CD14-positive monocyte (primary cell): ENCODE data around the gene PLS1. TPM values are rescaled to one million over a fixed set of nuclear protein-coding genes. Genes with fewer than 3 reads are reported as not detected.

ENCODE experiments used
- DNase-seq, 3 donors: peaks; one replicate each; pipeline ENCODE4 v3.0.0-alpha.2; 2011 to 2022
- H2AFZ ChIP-seq: 2 replicates; pipeline ENCODE4 v1.6.0; 2012; ENCODE audit warnings: mild to moderate bottlenecking, low read depth, low read length, inconsistent platforms; ENCODE audit not compliant: insufficient read depth, poor library complexity, severe bottlenecking
- H3K27ac ChIP-seq, 2 donors: 1 replicate in 1 of 2; 2 replicates in 1 of 2; pipeline ENCODE4 v1.5.1; 2012 to 2013; ENCODE audit warnings: low read length in 2 of 2, control low read depth in 1 of 2, inconsistent platforms in 1 of 2, low read depth in 1 of 2, mild to moderate bottlenecking in 1 of 2
- H3K27me3 ChIP-seq, 2 donors: one replicate each; pipeline versions ENCODE4 v1.6.0 to v1.6.1; 2011 to 2013; ENCODE audit warnings: low read length in 2 of 2; ENCODE audit not compliant: control insufficient read depth in 2 of 2, insufficient read depth in 2 of 2
- H3K36me3 ChIP-seq, 2 donors: replicated peaks in 1 of 2; 1 replicate in 1 of 2; 2 replicates in 1 of 2; pipeline versions ENCODE4 v1.5.1 to v1.6.1; 2012 to 2013; ENCODE audit warnings: low read length in 2 of 2, control low read depth in 1 of 2, inconsistent platforms in 1 of 2, mild to moderate bottlenecking in 1 of 2; ENCODE audit not compliant: insufficient read depth in 2 of 2, control insufficient read depth in 1 of 2
- H3K4me1 ChIP-seq, 2 donors: 1 replicate in 1 of 2; 2 replicates in 1 of 2; pipeline versions ENCODE4 v1.5.1 to v1.6.1; 2012 to 2013; ENCODE audit warnings: low read length in 2 of 2, control low read depth in 1 of 2, inconsistent platforms in 1 of 2, mild to moderate bottlenecking in 1 of 2, moderate library complexity in 1 of 2; ENCODE audit not compliant: insufficient read depth in 2 of 2, control insufficient read depth in 1 of 2
- H3K4me2 ChIP-seq: replicated peaks from 2 replicates; pipeline ENCODE3; 2012; ENCODE audit warnings: low read length, moderate library complexity, mild to moderate bottlenecking; ENCODE audit not compliant: poor library complexity, severe bottlenecking; ENCODE audit errors: extremely low read depth
- H3K4me3 ChIP-seq, 3 experiments: fragments of 200-600 bp in 1 of 3; sonication (generic) in 1 of 3; replicated peaks in 1 of 3; 1 replicate in 2 of 3; 2 replicates in 1 of 3; pipeline ENCODE4 v1.5.1; 2011 to 2013; ENCODE audit warnings: low read length in 3 of 3, mild to moderate bottlenecking in 3 of 3, control low read depth in 2 of 3, low read depth in 2 of 3, inconsistent platforms in 1 of 3, moderate library complexity in 1 of 3
- H3K79me2 ChIP-seq: 2 replicates; pipeline ENCODE4 v1.6.0; 2012; ENCODE audit warnings: mild to moderate bottlenecking, control low read depth, inconsistent platforms, low read length, moderate library complexity; ENCODE audit not compliant: insufficient read depth
- H3K9ac ChIP-seq: 2 replicates; pipeline ENCODE4 v1.6.0; 2017; ENCODE audit warnings: low read length, mild to moderate bottlenecking; ENCODE audit not compliant: insufficient read depth, poor library complexity, severe bottlenecking
- H3K9me3 ChIP-seq, 2 donors: replicated peaks in 1 of 2; 1 replicate in 1 of 2; 2 replicates in 1 of 2; pipeline versions ENCODE4 v1.5.1 to v1.6.1; 2012 to 2013; ENCODE audit warnings: low read length in 2 of 2, control low read depth in 1 of 2; ENCODE audit not compliant: control insufficient read depth in 1 of 2, insufficient read depth in 1 of 2
- H4K20me1 ChIP-seq: 2 replicates; pipeline ENCODE4 v1.6.0; 2012; ENCODE audit warnings: mild to moderate bottlenecking, low read length, control low read depth, moderate library complexity; ENCODE audit not compliant: insufficient read depth
- H3K27ac Mint-ChIP-seq, 7 donors: one replicate each; pipeline ENCODE4 v1.8.0; 2020; ENCODE audit warnings: mild to moderate bottlenecking in 7 of 7, mixed read lengths in 7 of 7, moderate library complexity in 6 of 7, inconsistent platforms in 2 of 7
- H3K27me3 Mint-ChIP-seq, 3 donors: one replicate each; pipeline ENCODE4 v1.8.0; 2021 to 2022; ENCODE audit warnings: low read depth in 3 of 3, mild to moderate bottlenecking in 3 of 3, mixed read lengths in 3 of 3, moderate library complexity in 3 of 3, inconsistent platforms in 1 of 3
- H3K36me3 Mint-ChIP-seq, 2 donors: one replicate each; pipeline ENCODE4 v1.8.0; 2020; ENCODE audit warnings: mixed read lengths in 2 of 2, inconsistent platforms in 1 of 2, mild to moderate bottlenecking in 1 of 2
- H3K4me1 Mint-ChIP-seq: one replicate; pipeline ENCODE4 v1.8.0; 2020; ENCODE audit warnings: mild to moderate bottlenecking, mixed read lengths
- H3K4me3 Mint-ChIP-seq, 2 donors: one replicate each; pipeline ENCODE4 v1.8.0; 2020; ENCODE audit warnings: mild to moderate bottlenecking in 2 of 2, mixed read lengths in 2 of 2, moderate library complexity in 1 of 2
- H3K9me3 Mint-ChIP-seq, 7 donors: one replicate each; pipeline ENCODE4 v1.8.0; 2020 to 2022; ENCODE audit warnings: mixed read lengths in 7 of 7, mild to moderate bottlenecking in 6 of 7, moderate library complexity in 6 of 7, inconsistent platforms in 2 of 7
- WGBS: methylation state at CpG from one replicate; pipeline ENCODE4 v1.1.5; 2013; ENCODE audit warnings: missing lambda C conversion rate; ENCODE audit not compliant: insufficient coverage; 5-methylcytosine and 5-hydroxymethylcytosine counted together
- intact Hi-C, 2 donors: fragments of 100-400 bp; cut with micrococcal nuclease; formaldehyde crosslinking; loops; one replicate each; pipeline versions ENCODE4 v1.15.0 to v1.15.1; 2023
- polyA plus RNA-seq, 3 donors: library from polyadenylated mRNA; depleted of rRNA in 1 of 3; unstranded in 2 of 3; stranded (reverse) in 1 of 3; fragments of 300-500 nt in 2 of 3; fragments of >200 nt in 1 of 3; fragmentation: Illumina TruSeq in 2 of 3; gene quantifications; 1 replicate in 2 of 3; 2 replicates in 1 of 3; pipeline ENCODE4 v1.2.3, GENCODE V29; 2012 to 2021
- TF ChIP-seq, protein P1 (sequence below): fragments of 200-600 bp; IDR thresholded peaks from one replicate; pipeline ENCODE4 v1.8.0; 2022; ENCODE audit warnings: antibody characterized with exemption, mild to moderate bottlenecking

The PLS1 gene
- polyA plus RNA-seq, 3 donors: 0.09 to 0.17 TPM; not detected in 1

DNA sequence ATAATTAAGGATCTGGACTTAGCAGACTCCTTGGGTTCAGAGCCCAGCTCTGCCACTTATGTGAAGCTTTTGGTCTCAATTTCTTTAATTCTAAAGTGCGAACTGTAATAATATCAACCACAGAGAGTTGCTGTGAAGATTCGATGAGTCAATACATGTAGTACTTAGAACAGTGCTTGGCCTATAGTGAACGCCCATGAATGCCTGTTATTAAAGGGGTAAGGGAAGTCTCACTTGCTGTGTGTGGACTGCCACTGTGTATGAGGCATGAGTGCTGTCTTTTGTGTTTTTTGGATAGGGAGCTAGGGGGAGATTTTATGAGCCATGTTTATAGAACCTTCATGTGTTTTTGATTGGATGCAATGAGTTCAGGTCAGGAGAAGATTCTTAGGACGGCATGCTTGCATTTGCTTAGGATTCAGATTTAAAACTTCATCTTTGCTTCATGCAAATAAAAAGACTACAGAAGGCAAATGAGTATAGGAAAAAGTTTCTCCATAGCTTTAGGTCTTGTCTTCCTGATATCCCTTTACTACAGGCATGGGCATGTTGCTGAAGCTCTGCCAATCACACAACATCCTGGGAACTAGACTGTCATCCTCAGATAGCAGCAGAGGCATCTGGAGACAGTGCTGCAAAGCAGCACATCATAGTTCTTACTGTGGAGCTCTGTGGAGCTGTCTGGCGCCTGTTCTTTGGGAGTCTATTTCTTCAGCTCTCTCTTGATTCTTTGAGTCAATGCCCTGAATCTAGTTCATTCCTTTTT, 50.0 kb downstream of the PLS1 start:
- no peaks in the 10 kb centered on the region for H3K36me3 Mint-ChIP-seq
- H4K20me1 ChIP-seq: no peaks in the 10 kb centered on the region
- H3K4me3 ChIP-seq: no peak overlapping the region
- peaks cover 5% of the 10 kb centered on the region for H3K4me1 Mint-ChIP-seq
- H3K27me3 Mint-ChIP-seq: no peaks in the 10 kb centered on the region
- no peak overlapping the region for H3K4me3 Mint-ChIP-seq
- TF ChIP-seq, protein P1, sequence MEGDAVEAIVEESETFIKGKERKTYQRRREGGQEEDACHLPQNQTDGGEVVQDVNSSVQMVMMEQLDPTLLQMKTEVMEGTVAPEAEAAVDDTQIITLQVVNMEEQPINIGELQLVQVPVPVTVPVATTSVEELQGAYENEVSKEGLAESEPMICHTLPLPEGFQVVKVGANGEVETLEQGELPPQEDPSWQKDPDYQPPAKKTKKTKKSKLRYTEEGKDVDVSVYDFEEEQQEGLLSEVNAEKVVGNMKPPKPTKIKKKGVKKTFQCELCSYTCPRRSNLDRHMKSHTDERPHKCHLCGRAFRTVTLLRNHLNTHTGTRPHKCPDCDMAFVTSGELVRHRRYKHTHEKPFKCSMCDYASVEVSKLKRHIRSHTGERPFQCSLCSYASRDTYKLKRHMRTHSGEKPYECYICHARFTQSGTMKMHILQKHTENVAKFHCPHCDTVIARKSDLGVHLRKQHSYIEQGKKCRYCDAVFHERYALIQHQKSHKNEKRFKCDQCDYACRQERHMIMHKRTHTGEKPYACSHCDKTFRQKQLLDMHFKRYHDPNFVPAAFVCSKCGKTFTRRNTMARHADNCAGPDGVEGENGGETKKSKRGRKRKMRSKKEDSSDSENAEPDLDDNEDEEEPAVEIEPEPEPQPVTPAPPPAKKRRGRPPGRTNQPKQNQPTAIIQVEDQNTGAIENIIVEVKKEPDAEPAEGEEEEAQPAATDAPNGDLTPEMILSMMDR: no peak
- no peaks in the 10 kb centered on the region for H3K4me1 ChIP-seq
- H3K36me3 ChIP-seq: no peaks in the 10 kb centered on the region
- intact Hi-C loops: no loop called here
- H3K4me2 ChIP-seq: no peak overlapping the region
- H2AFZ ChIP-seq: no peak overlapping the region
- H3K27ac Mint-ChIP-seq: no peak overlapping the region
- no peaks in the 10 kb centered on the region for H3K9me3 ChIP-seq
- no peak overlapping the region for H3K27ac ChIP-seq
- H3K27me3 ChIP-seq: no peaks in the 10 kb centered on the region
- H3K9me3 Mint-ChIP-seq: peaks cover 0 to 2% (median 0%) of the 10 kb centered on the region in 7 donors
- WGBS: 90% methylated on average over 2 of the region's 5 CpGs
- H3K9ac ChIP-seq: no peak overlapping the region
- DNase-seq: no peak
- no peaks in the 10 kb centered on the region for H3K79me2 ChIP-seq

DNA sequence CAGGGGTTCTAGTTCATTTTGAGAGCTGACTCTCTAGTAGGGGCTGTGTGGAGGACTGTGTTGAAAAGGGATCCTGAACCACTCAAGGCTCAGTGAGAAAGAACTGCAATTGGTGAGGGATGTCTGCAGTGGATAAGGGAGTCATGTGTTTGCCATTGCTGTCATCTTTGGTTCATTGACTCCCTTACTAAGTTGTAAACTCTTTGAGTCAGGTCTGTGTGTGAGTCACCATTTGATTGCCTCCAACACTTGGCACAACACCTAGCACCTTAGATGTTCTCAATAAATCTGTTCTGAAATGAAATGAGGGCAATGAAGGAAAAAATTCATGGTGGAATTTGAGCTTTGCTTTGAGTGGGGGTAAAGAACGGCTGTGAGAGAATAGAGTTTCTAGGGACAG, 51.7 kb downstream of the PLS1 start:
- no peak overlapping the region for H3K4me2 ChIP-seq
- WGBS: 83% methylated on average over 1 of the region's 1 CpG
- intact Hi-C loops: no loop called here
- H3K4me3 ChIP-seq: no peak overlapping the region
- H3K79me2 ChIP-seq: no peaks in the 10 kb centered on the region
- Mint-ChIP-seq H3K9me3 (peaks cover 0 to 2% (median 0%) of the 10 kb centered on the region in 7 donors), H3K27ac (no peak overlapping the region), H3K27me3 (no peaks in the 10 kb centered on the region), H3K36me3 (no peaks in the 10 kb centered on the region), H3K4me1 (peaks cover 5% of the 10 kb centered on the region), H3K4me3 (no peak overlapping the region)
- no peaks in the 10 kb centered on the region for H3K36me3 ChIP-seq
- H3K4me1 ChIP-seq: no peaks in the 10 kb centered on the region
- TF ChIP-seq, protein P1: no peak
- no peak overlapping the region for H3K27ac ChIP-seq
- H3K9me3 ChIP-seq: no peaks in the 10 kb centered on the region
- no peaks in the 10 kb centered on the region for H4K20me1 ChIP-seq
- H3K9ac ChIP-seq: no peak overlapping the region
- no peaks in the 10 kb centered on the region for H3K27me3 ChIP-seq
- no peak overlapping the region for H2AFZ ChIP-seq
- DNase-seq: no peak
